GM12891 (cell line): ENCODE results near the gene HSF2BP.
"Not testable (repeated sequence)": the region's sequence is repeated elsewhere in the genome, so short reads cannot be mapped to it uniquely, and the experiment has no call there.

Experiments used
- POLR2A ChIP-seq: IDR thresholded peaks from 2 replicates; pipeline ENCODE4 v1.6.1; 2011; ENCODE audit warnings: low read depth, low read length, control low read depth
- POLR2AphosphoS5 ChIP-seq: IDR thresholded peaks from 2 replicates; pipeline ENCODE4 v1.6.1; 2011; ENCODE audit warnings: low read depth, low read length, control low read depth

DNA sequence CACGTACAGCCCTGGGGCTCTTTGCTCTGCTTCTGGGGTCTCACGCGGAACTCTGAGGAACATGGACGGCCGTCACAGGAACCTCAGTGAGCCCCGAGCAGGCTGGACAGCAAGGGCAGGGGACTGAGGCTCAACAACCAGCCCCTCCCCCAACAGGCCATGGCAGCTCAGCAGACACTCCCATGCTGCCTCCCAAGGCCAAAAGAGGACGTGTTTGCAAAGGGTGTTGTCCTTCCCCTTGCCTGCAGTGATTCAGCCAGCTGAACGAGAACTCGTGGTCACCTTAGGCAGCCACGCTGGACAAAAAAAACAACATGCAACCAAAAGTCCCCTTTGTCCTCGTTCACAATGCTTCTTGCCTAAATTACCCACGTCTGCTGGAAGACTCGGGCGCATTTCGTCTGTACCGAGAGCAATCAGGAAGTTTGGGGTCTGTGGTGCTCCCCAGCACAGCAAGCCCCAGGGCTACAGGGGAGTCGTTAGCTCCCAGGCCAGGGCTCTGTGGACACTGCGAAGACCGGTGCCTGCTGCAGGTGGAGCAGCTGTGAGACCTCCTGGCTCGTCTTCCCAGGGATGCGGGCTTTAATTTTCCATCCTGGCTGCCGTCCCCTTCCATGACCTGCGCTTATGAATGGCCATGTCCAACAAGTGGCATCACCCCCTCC lies 156.7 kb downstream of the HSF2BP start:
- TF ChIP-seq POLR2AphosphoS5, POLR2A: not testable (repeated sequence)
